Hypothalamus (tissue), 51 donors: ENCODE measurements around the gene OR2AJ1.
A peak's percentile ranks its signal among the peaks of the same experiment; 100 is the strongest.

Experiments
- DNase-seq, 51 donors: peaks; one replicate each; lab custom pipeline; 2025; lab: John Stamatoyannopoulos, UW

Gene OR2AJ1, protein sequence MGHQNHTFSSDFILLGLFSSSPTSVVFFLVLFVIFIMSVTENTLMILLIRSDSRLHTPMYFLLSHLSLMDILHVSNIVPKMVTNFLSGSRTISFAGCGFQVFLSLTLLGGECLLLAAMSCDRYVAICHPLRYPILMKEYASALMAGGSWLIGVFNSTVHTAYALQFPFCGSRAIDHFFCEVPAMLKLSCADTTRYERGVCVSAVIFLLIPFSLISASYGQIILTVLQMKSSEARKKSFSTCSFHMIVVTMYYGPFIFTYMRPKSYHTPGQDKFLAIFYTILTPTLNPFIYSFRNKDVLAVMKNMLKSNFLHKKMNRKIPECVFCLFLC

DNA sequence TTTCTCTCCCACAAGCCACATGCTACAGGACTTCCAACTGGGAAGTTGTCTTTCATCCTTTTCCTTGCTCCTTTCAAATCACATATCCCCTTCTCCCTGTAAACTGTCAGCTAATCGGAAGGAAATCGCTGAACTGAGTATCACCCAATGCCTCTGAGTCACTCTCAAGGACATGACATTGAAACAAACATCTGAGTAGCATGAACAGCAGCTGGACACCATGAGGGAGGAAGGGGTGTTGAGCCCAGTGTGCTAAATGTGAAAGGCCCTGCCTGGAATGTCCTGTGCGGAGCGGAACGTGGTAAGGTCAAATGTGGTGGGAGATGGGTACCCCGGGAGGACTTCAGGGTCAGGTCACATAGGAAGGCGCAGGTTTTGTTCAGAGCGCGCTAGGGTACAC is at the start of gene OR2AJ1:
TSS of gene OR2AJ1 (plus strand) at position 22 of the 400 bp plus-strand sequence. CDS start 8,880 bp downstream, outside the sequence.
- DNase-seq = no peak

DNA sequence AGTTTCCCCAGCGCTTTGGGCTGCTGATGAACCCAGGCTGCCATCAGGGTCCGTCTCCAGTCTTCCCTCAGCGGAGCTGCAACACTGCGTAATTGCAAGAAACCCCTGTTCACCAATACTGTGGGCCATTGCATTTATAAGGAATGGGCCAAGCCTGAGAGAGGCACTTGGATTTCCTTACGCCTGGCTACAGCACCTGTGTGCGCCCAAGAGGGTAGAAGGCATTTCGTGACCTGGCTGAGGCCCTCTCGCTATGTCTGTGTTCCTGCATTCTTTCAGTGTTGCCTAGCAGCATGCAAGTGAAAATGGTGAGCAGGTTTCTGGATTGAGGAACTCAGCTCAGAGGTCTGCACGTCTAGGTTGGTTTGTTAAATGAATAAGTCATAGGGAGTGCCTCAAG is 41.3 kb upstream of the OR2AJ1 start:
- no peak for DNase-seq

DNA sequence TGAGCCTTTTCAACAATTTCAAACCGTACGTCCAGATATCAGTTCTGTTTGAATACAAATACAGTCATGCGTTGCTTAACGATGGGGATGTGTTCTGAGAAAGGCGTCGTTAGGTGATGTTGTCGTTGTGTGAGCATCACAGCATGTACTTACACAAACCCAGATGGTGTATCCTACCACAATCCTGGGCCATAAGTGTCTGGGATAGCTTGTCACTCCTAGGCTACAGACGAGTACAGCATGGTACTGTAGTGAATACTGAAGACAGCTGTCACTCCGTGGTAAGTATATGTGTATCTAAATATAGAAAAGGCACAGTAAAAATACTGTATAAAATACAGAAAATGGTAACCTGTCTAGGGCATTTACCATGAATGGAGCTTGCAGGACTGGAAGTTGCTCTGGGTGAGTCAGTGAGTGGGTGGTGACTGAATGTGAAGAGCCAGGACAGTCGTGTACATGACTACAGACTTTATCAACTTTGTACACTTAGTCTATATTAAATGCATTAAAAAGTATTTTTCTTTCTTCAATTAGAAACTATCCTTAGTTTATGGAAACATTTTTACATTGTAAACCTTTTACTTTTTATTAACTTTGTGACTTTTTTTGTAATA is 39.8 kb upstream of the OR2AJ1 start:
- DNase-seq = peak in 1 of 51 donors; percentile 14

DNA sequence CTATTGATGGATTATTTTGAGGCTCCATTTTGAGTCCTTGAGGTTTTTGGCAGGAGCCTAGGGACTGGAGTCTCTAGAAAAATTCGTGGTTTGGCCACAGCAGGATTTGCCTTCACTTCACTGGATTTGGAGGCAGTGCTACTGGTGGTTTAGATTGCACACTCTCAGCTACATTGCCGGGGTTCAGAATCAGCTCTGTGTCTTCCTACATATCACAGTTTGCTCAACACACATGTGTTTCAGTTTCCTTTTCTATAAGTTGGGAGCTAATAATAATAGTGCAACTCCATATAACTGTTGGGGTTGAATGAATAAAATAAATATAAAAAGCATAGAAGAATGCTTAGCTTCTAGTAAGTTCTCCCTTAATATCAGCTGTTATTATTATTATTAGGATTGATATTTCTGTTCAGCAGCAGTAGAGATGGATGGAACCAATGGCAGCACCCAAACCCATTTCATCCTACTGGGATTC is 29.5 kb upstream of the OR2AJ1 start, which contains the start of gene OR2W3:
TSS of gene OR2W3 (plus strand) at position 425 of the 475 bp plus-strand sequence. CDS start at position 425, 0 bp downstream.
- DNase-seq = no peak

DNA sequence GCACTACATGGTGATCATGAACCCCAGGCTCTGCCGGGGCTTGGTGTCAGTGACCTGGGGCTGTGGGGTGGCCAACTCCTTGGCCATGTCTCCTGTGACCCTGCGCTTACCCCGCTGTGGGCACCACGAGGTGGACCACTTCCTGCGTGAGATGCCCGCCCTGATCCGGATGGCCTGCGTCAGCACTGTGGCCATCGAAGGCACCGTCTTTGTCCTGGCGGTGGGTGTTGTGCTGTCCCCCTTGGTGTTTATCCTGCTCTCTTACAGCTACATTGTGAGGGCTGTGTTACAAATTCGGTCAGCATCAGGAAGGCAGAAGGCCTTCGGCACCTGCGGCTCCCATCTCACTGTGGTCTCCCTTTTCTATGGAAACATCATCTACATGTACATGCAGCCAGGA is 28.7 kb upstream of the OR2AJ1 start:
- no peak for DNase-seq

DNA sequence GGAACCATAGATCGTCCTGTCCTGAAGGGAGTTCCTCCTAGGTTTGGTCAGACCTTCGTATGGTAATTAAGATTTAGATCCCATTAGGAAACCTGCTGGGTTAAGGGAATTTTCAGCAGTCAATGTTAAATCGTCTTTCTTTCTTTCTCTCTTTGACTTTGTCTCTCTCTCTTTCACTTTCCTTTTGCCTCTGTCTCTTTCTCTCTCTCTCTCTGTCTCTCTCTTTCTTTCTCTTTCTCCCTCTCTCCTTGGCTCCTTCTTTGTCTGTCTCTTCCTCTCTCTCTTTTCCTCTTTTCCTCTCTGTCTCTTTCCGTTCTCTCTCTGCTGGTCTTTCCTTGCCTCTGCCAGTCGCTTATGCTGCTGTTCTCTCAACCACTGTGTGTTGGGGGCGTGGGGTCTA is 20.6 kb upstream of the OR2AJ1 start:
- no peak for DNase-seq

DNA sequence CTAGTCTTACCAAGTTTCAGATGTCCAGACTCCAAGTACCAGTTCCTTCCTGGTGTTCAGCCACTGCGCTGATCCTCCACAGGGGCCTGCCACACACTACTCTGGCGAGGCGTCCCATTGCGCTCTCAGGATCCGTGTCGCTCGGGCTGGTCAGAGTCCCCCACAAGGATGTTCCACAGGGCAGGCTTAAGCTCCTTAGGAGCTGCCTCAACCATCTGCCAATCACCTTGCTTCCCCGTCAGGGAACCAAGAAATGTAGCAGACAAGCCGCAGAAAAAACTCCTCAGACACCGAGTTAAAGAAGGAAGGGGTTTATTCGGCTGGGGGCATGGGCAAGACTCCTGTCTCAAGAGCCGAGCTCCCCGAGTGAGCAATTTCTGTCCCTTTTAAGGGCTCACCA is 19.5 kb upstream of the OR2AJ1 start:
- DNase-seq = no peak

DNA sequence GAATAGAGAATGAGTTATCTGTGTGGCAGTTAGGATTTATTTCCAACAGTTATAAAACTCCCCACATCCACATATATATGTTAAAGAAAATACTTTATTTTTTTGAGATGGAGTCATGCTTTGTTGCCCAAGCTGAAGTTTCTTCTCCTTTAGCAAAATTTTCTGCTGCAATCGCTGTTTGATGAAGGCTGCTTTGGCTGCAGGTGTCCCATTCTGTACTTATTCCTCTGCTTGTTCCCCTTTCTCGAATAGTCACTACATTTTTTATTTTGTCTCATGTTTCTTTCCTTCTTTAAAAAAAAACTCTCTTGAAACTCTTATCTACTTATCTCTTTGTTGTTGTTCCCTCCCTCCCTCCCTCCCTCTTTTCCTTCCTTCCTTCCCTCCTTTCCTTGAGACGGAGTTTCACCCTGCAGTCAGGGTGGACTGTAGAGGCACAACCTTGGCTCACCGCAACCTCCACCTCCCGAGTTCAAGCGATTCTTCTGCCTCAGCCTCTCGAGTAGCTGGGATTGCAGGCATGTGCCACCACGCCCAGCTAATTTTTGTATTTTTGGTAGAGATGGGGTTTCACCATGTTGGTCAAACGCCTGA is 18.7 kb upstream of the OR2AJ1 start:
- no peak for DNase-seq

DNA sequence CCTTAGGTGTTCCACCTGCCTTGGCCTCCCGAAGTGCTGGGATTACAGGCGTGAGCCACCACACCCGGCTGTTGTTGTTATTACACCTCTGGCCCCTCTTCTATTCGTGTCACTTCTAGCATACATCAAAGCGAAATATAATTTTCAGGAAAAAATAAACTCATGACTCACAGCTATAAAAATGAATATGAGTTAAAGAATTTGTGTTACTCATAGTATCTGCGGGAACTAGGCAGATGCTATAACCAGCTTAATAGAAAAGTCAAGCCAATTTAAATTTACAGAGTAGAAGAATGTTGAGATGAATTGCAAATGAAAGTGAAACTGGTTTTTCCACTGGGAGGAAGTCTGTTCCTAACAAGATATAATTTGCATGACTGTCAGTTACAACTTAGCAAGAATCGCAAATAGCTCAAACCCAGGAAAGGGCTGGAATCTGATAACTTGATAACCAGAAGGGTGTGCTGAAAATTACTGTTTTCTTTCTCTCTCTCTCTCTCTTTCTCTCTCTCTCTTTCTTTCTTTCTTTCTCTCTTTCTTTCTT is 18.1 kb upstream of the OR2AJ1 start:
- no peak for DNase-seq

DNA sequence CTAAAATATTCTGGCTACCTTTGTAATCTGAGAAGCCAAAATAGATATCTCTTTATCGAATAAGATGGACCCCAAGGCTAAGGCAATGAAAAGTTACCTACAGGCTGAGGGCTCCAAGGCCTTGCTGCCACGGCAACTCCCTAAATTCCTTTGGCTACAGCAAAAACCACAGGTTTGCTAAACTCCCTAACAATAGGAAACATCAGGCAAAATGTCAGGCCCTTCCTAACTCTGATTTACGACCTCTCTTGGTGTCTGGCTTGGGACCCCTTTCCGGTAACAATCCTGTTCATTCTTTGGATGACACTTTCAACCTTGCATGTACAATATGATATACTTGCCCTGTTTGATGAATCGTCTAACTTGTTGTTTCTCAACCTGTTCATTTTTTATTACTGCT is 15.9 kb upstream of the OR2AJ1 start:
- DNase-seq = no peak

DNA sequence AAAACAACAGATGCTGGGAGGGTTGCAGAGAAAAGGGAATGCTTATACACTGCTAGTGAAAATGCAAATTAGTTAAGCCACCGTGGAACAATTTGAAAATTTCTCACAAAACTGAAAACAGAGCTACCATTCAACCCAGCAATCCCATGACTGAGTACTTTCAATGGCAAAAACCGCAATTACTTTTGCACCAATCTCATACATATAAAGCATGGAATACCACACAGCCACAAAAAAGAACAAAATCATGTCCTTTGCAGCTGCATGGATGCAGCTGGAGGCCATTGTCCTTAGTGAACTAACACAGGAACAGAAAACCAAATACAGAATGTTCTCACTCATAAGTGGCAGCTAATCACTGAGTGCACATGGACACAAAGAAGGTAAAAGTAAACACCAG is 10.9 kb upstream of the OR2AJ1 start:
- DNase-seq = no peak

DNA sequence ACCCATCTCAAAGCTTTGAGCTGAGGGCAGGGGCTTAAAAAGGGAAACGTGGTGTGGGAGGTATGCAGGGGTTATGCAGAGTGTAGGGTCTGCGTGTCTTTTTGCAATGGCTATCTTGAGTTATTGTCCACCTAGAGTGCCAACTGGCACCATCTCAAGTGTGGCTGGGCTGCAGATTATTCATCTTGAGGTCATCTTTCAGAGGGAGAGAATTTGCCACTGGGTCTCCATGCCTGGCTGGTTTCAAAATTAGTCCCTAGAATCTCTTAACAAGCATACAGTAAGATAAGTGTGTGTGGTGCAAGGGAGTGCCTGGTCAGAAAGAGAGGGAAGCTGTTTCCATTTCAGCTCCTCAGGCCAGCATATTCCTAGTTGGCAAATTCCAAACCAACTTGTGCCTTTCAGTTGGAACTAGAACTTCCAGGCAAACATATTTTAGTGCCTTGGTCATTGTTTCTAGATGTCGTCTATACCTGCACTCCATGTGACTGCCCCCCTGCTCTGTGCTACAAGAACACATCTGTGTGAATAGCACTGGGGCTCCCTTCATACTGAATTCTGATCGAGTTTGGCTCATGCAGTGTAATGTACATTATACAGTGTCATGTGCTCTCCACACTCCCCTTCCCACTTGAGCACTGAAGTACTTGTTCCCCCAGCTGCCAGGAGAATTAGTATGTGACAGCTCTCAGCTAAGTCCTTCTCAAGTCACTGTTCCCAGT is 9.6 kb upstream of the OR2AJ1 start:
- DNase-seq = no peak

DNA sequence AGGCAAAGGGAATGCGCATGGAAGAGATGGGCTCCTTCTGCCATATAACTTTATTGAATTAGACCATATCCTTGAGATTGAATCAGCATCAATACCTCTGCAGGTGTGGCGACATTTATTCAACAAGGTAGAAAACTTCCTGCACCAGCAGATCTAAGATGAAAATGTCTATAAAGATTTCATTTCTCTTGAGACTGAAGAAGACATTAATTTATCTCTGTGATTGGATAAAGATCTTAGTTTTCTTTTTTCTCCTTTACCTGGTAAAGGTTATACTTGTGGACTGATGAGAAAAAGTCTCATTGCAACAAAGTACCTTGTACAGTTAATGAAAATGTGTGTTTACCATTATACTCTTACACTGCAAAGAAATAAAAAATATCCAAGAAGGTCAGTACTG is 4.7 kb upstream of the OR2AJ1 start, which contains the start of gene OR2T8:
TSS of gene OR2T8 (plus strand) at position 301 of the 400 bp plus-strand sequence. CDS start 766 bp downstream, outside the sequence.
- DNase-seq = no peak

DNA sequence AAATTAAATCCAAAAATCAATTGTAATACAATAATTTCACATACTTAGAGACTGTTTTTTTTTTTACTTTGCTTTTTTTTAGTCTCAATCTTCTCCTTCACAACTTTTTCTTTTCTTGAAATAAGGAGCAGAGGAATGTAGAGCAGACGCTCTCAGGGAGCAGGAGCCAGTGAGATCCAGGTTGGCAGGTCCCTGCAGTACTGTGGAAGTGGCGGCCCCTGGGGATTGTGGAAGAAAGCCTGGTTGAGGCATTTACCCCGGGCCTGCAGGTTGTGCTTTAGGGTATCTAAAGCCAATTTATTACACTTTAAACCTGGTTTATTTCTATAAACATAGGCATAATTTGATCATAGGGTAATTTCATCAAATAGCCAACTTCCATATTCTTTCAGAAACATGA is 748 bp upstream of the OR2AJ1 start:
- no peak for DNase-seq

DNA sequence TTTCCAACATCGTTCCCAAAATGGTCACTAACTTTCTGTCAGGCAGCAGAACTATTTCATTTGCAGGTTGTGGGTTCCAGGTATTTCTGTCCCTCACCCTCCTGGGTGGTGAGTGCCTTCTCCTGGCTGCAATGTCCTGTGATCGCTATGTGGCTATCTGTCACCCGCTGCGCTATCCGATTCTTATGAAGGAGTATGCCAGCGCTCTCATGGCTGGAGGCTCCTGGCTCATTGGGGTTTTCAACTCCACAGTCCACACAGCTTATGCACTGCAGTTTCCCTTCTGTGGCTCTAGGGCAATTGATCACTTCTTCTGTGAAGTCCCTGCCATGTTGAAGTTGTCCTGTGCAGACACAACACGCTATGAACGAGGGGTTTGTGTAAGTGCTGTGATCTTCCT is 9.3 kb downstream of the OR2AJ1 start:
- DNase-seq = no peak

DNA sequence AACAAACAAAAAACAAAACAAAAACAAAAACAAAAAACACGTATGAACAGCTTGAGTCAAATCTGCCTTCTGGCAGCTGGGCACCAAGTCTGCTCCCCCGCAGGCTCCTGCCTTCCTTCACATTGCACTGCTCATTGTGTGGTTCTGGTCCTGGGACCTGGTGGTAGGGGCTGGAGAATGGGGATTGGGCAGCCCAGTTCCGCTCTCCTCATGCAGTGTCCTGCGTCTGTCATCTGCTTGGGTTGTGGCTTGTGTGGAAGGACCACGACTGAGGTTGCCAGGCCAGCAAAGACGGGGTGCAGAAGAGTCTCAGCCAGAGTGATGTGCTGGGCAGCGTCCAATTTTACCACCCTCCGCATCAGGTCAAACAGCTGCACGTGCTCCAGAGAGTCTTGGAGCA is 11.1 kb downstream of the OR2AJ1 start:
- DNase-seq = no peak

DNA sequence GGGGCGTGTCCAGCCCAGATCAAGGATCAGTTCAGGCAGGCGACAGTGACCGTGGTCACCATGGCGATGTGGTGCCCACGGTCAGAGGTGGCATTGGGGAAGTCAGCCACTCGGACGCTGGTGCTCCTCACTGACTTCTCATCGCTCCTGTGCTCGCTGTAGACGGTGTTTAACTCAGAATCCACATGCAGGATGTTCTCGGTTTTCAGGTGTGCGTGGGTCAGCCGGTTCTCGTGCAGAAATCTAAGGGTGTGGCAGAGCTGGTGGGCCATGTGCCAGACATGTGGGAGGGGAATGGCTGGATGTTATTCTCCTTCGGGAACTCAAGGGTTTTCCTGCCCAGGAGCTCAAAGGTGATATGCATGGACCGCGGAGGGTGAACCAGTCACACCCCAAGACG is 11.7 kb downstream of the OR2AJ1 start:
- DNase-seq = no peak

DNA sequence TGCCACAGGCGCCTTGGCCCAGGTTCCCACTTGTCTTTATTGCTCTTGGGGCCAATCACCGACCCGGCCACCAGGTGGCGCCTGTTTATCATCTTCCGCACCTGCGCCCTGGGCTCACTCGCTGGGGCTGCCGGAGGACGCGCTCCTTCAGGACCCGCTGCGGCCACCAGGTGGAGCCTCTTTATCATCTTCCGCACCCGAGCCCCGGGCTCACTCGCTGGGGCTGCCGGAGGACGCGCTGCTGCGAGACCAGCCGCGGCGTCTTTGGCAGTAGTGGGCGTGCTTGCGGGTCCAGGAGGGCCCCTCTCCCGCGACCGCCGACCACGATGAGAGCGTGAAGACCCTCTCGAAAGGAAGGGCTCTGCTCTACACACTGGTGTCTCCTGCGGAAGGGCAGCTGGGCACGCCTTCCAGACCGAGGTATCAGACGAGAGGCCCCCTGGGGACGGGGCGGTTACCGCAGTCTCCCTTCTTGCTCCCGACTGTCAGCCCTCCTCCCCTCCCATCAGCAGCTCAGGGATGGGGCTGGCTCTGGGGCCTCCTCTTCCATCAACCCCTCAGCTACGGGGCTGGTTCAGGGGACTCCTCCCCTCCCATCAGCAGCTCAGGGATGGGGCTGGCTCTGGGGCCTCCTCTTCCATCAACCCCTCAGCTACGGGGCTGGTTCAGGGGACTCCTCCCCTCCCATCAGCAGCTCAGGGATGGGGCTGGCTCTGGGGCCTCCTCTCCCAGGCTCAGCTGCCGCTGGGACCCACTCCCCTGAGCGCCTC is 12.5 kb downstream of the OR2AJ1 start:
- peak in 45 of 51 donors; percentile 7 to 84 (median 56) for DNase-seq

DNA sequence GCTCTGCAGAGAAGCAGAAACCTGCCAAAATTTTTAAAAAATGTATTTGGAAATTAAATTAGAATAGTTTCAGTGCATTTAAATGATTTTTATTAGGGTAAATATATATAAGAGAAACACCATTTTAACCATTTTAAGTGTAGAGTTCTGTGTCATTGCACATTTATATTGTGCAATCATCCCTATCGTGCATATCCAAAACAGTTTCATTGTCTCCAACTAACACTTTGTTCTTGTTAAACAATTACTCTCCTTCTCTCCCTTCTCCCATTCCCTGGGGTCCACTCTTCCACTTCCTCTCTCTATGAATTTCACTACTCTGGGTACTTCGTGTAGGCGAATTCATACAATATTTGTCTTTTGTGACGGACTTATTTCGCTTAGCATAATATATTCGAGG is 17.9 kb downstream of the OR2AJ1 start:
- no peak for DNase-seq

DNA sequence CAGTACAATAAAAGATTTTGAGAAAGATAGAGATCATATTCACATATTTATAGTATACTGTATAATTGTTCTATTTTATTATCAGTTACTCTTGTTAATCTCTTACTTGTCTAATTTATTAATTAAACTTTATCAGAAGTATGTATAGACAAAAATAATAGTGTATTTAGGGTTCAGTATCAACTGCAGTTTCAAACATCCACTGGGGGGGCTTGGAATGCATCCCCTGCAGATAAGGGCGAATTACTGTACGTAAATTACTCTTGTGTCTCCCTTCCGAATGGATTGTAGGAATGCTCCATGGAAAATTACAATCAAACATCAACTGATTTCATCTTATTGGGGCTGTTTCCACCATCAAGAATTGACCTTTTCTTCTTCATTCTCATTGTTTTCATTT is 23.9 kb downstream of the OR2AJ1 start, which contains the start of gene OR2L8:
TSS of gene OR2L8 (plus strand) at position 301 of the 400 bp plus-strand sequence. CDS start at position 301, 0 bp downstream.
- no peak for DNase-seq
